Measurements from ENCODE around the gene PPP1R12C.

PPP1R12C gene

GRCh38 chr19:55058781-55059610 lies 58.4 kb downstream of the PPP1R12C start:
- no peak overlapping the region for H3K4me3 ChIP-seq (replicated peaks in 1 of 2; ENCODE audit: low read depth in 2 of 2, low read length in 2 of 2)
- TF ChIP-seq CTCF (IDR thresholded peaks at IDR 0.05; ENCODE audit: low read depth, low read length): no peak
- DNase-seq (ENCODE audit: low read depth in 2 of 2): no peak

GRCh38 chr19:55056827-55057226 lies 60.6 kb downstream of the PPP1R12C start:
- no peak overlapping the region for H3K4me3 ChIP-seq (replicated peaks in 1 of 2; ENCODE audit: low read depth in 2 of 2, low read length in 2 of 2)
- TF ChIP-seq CTCF (IDR thresholded peaks at IDR 0.05; ENCODE audit: low read depth, low read length): no peak
- DNase-seq (ENCODE audit: low read depth in 2 of 2): no peak

- H3K4me3 ChIP-seq (replicated peaks in 1 of 2; ENCODE audit: low read depth in 2 of 2, low read length in 2 of 2): no peak overlapping the region
- DNase-seq (ENCODE audit: low read depth in 2 of 2): no peak
- no peak for TF ChIP-seq CTCF (IDR thresholded peaks at IDR 0.05; ENCODE audit: low read depth, low read length)
These were observed 63.7 kb downstream of the PPP1R12C start for GRCh38 chr19:55053735-55054134.

- no peak overlapping the region for H3K4me3 ChIP-seq (replicated peaks in 1 of 2; ENCODE audit: low read depth in 2 of 2, low read length in 2 of 2)
- no peak for TF ChIP-seq CTCF (IDR thresholded peaks at IDR 0.05; ENCODE audit: low read depth, low read length)
- no peak for DNase-seq (ENCODE audit: low read depth in 2 of 2)
These were observed 66.5 kb downstream of the PPP1R12C start for GRCh38 chr19:55050749-55051532.

- TF ChIP-seq CTCF (IDR thresholded peaks at IDR 0.05; ENCODE audit: low read depth, low read length): no peak
- DNase-seq (ENCODE audit: low read depth in 2 of 2): no peak
- no peak overlapping the region for H3K4me3 ChIP-seq (replicated peaks in 1 of 2; ENCODE audit: low read depth in 2 of 2, low read length in 2 of 2)
These were observed 69.0 kb downstream of the PPP1R12C start for GRCh38 chr19:55048446-55048845.

GRCh38 chr19:55047951-55048350 lies 69.5 kb downstream of the PPP1R12C start:
- DNase-seq (ENCODE audit: low read depth in 2 of 2): no peak
- no peak overlapping the region for H3K4me3 ChIP-seq (replicated peaks in 1 of 2; ENCODE audit: low read depth in 2 of 2, low read length in 2 of 2)
- TF ChIP-seq CTCF (IDR thresholded peaks at IDR 0.05; ENCODE audit: low read depth, low read length): no peak
